T-helper 22 cell (primary cell): ENCODE data around the gene IRX1.

Source experiments
- DNase-seq: peaks from one replicate; pipeline ENCODE4 v3.0.0-alpha.2; 2020; ENCODE audit warnings: low read depth

Gene IRX1

GRCh38 chr5:3600106-3601060 lies 4.8 kb downstream of the IRX1 start:
- DNase-seq, result no peak

GRCh38 chr5:3601061-3601710 lies 5.6 kb downstream of the IRX1 start:
- DNase-seq, result no peak

GRCh38 chr5:3601911-3602782 lies 6.5 kb downstream of the IRX1 start:
- DNase-seq, result no peak

GRCh38 chr5:3602785-3603502 lies 7.3 kb downstream of the IRX1 start:
- DNase-seq, result no peak

- DNase-seq, result no peak
These were observed 8.9 kb downstream of the IRX1 start for GRCh38 chr5:3604501-3604900.

DNA sequence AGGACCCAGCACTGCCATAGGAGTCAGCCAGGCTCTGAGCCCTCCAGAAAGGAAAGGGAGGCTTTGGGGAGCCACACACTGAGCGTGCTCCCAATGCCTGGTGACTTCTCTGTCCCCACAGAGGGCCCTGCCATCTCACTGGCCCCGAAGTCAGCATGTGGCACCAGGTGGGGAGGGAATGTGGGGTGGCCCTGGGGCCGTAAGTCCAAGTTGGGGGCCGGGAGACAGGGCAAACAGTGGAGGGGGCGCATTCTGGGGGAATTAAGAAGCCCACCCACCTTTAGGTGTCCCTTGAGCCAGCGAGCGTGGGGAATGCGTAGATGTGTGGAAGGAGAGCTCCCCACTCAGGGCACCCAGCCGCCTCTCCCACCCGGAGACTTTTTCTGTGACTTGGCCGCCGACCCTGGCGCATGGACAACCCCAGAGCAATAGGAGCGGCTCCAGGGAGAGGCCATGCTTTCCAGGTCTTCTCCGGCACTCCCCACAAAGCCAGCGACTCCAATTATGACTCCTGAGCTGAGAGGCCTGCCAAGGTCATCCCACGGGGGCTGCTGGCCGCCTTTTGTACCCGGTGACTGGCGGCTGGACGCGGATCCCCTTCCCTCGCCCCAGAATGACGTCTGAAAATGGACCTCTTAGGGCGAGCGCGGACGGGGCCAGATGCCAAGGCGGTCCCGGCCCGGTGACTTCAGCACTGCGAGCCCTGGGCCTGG lies 9.8 kb downstream of the IRX1 start:
- no peak for DNase-seq

DNA sequence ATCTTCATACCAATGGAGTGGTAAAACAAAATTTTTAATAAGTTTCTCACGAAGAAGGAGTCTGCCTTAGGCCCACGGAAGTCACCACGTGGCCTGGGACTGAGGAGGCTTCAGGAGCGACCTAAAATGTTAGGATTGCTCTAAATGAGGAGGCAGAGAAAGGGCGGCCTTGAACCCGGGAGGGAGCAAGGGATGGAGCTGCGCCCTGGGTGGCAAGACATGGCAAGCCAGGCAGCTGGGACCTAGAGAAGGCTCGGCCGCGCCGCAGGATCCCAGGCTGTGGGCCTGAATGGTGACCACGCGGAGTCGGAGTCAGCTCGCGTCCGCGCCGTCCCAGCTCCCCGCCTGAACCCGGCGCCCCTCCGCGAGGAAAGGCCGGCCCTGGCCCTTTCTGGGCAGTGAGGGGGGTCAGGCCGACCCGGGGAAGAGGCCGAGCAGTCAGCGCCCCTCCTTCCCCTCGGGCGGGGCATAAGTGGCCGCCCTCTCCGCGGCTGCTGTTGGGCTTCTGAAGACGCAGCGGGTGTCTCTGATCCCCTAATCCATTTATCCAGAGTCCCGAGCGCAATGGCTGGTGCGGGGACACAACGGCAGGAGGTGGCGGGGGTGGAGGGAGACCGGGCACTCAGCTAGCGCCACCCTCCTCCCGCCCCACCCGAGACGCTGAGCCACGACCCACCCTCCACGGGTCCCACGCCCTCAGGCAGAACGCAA lies 10.6 kb downstream of the IRX1 start:
- no peak for DNase-seq

GRCh38 chr5:3607541-3608181 lies 12.0 kb downstream of the IRX1 start:
- DNase-seq, result no peak

DNA sequence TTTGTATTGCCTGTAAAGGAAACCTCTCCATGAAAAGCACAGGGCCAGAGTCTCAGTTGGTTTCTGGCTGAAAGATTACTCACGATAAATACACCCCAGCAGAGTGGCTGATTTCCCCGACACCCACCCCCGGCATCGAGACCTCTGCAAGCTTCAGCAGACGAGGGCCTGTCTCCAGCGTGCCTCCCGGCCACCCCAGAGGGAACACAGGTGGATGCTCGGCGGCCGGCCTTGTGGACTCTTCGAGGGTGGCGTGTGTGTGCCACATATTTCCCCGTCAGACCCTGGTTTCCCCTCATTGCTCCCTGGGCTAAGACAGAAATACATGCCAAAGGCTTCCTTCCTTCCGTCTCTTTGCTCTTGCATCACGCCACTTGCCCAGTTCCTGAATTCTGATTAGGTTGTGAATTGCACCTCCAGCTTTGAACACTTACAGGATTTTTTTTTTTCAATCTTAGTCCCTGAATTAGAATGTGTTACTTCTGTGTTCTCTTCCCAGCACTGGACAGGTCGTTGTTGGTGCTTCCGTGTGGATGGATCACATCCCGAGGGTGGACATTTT lies 13.6 kb downstream of the IRX1 start:
- DNase-seq, result no peak

GRCh38 chr5:3612591-3613042 lies 17.0 kb downstream of the IRX1 start:
- DNase-seq, result no peak

GRCh38 chr5:3613726-3614125 lies 18.1 kb downstream of the IRX1 start:
- no peak for DNase-seq

GRCh38 chr5:3615217-3615616 lies 19.6 kb downstream of the IRX1 start:
- DNase-seq, result no peak

- no peak for DNase-seq
These were observed 20.2 kb downstream of the IRX1 start for GRCh38 chr5:3615829-3616228.

DNA sequence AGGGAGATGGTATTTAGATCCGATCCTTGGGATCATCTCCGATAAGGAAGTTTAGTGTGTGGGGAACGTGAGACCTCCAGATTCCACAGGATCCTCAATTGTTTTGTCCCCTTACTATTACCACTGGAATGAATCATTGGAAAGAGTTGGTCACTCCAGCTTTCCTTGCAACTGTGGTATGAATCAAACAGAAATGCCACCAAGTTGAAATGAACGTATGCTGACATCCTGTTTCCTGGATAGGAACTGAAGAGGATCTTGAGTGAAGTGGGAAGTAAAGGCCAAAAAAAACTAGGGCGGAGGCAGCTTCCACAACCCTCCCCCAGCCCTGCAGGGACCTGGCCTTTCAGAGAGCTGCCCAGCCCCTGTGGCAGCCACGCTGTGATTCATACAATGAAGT lies 23.9 kb downstream of the IRX1 start:
- DNase-seq, result no peak

GRCh38 chr5:3622961-3623360 lies 27.3 kb downstream of the IRX1 start:
- DNase-seq, result no peak

DNA sequence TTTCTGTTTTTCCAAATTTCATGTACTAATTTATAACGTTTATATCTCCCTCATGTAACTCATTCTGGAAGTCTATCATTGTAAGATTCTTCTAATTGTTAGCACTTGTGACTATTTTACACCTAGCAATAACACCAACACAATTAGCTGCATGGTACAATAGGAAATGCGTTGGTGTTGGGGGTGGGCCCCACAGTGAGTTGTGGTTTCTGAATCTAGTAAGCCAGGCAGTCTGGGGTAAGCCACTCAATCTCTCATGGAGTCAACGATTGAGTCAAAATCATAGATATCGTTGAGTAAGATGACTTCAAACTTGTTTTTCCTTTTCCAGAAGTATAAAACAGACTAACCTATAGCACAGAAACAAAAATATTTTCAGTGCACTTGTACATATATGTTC lies 30.0 kb downstream of the IRX1 start:
- no peak for DNase-seq

DNA sequence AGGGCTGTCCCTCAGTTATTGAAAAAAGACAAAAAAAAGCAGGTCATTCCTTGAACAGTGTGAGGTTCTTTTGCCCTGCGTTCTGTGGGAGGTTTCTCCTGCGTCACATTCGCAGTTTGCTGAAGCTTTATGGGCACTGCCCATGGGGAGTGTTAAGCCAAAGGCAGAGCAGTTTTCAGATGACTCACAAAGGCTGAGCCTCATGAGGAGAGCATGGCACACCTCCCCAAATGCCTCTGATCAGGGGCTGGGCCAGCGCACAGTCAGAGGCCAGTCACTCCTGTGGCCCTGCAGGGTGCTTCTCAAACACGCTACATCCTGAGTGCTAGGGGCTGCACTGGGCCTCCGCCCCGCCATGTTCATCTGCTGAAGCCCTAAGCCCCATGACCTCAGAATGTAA lies 38.4 kb downstream of the IRX1 start:
- DNase-seq, result no peak

GRCh38 chr5:3639175-3639574 lies 43.5 kb downstream of the IRX1 start:
- no peak for DNase-seq

GRCh38 chr5:3642231-3642630 lies 46.6 kb downstream of the IRX1 start:
- no peak for DNase-seq

DNA sequence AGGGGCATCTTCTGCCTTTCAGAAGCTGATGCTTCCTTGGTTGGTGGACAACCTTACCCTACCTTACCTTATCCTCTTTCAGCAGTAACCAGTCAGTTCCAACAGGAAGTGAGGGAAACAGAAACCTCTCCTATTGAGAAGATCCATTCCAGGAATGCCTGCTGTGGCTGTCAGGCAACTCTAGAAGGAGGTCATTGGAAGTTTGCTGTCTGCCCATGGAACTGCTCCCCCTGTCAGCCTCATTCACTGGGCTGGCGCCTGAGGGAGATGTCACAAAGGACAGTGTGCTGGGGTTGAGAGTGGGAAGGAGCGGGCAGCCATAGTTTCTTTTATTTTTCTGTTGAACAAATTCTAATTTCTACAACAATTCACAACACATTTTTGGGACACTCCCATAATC lies 54.7 kb downstream of the IRX1 start:
- DNase-seq, result no peak
